Camera-type eye (tissue), 1 donor: ENCODE data around the gene FAM210B. TPM values are rescaled to one million over a fixed set of nuclear protein-coding genes. Genes with fewer than 3 reads are reported as not detected.

ENCODE experiments used
- total RNA-seq: library from RNA; depleted of rRNA; stranded (reverse); fragments of >200 nt; gene quantifications from one replicate; pipeline ENCODE4 v1.2.3, GENCODE V29; 2014

The FAM210B gene
- total RNA-seq: 38.4 TPM

GRCh38 chr20:56358600-56359211, at the start of gene FAM210B:
TSS of gene FAM210B (plus strand) at chr20:56358974. CDS start at chr20:56359006, 32 bp downstream.

DNA sequence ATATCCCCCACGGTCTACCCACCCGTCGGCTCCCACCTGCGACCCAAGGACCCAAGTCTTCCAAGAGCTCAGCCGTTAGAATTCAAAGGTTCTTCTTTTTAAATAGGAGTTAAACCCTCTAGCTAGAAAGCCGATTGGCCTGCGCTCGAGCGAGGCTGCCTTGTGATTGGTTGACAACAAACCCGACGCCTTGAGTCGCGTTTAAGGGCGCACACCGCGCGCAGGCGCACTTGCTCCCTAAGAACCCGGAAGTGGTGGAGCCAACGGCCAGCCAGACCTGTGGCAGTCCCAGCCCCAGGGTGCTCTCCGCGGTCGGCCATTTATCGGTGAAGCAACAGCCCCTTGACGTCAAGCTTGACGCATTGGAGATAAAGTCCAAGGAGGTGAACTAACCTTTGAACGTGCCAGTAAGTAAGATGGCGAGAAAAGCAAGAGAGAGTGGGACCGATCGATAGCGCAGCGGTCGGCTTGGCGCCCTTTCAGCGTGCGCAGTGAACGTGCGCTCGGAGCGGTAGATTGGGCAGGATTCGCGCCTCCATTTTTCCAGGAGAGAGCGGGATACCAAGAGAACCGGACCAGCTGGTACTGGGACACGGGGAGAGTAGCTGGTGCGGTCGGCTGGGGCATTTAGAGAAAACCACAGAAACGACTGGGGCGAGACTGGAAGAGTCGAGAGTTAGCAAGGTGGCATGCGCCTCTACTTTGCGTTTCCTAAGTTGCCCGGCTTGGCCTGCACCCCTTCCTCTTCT, 33.5 kb downstream of the FAM210B start, which contains the start of the genes AURKA and CSTF1:
TSS of gene AURKA (minus strand) at position 84 of the 749 bp plus-strand sequence. CDS start 4,018 bp downstream, outside the sequence.
TSS of gene CSTF1 (plus strand) at position 514 of the 749 bp plus-strand sequence. CDS start 2,908 bp downstream, outside the sequence.

DNA sequence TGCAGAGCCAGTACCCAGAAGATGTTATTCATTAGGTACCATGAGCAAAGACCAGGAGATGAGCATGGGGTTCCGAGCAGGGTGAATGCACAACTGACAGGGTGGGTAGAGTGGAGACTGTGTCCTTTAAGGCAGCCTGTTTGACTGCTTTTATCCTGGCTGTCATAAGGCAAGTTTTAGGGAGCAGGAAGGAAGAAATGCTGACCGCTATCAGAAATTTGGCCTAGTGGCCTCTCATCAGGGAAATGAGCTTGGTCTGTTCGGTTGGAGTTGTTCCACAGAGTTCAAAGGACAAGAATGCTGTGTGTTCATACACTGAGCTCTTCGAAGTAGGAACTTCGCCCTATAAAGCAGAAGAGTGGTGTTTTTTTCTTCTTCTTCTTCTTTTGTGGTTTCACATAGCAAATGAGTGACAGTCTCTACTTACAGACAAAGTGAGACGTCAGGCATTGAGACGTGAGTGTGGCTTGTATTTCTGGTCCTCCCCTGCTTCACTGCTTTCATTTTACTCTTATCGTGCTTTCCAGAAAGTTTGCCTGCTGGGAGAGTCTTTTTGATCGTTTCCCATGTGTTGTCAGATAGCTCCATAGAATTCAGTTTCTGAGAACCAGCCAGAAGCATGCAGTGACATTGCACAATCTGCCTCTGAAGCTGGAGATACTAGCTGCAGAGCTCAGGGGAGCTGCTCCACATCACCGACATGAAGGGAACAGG, 53.1 kb downstream of the FAM210B start, which contains the start of gene CASS4:
TSS of gene CASS4 (plus strand) at position 502 of the 714 bp plus-strand sequence. CDS start at position 701, 199 bp downstream.

Other genes with a start within 250 kb of the FAM210B start
- not detected for gene MC3R, start 110.2 kb upstream of the FAM210B start, total RNA-seq
- 9.7 TPM for gene AURKA, start 33.2 kb downstream of the FAM210B start, total RNA-seq
- gene CSTF1, start 33.7 kb downstream of the FAM210B start, total RNA-seq: 41.1 TPM
- 1.4 TPM for gene CASS4, start 53.3 kb downstream of the FAM210B start, total RNA-seq
- gene RTF2, start 109.7 kb downstream of the FAM210B start, total RNA-seq: 66.9 TPM
- 0.77 TPM for gene FAM209A, start 165.8 kb downstream of the FAM210B start, total RNA-seq
- gene FAM209B, start 174.3 kb downstream of the FAM210B start, total RNA-seq: not detected